Activated naive CD8-positive, alpha-beta T cell (primary cell): Measurements from ENCODE around the gene TMCO1.
A peak's percentile ranks its signal among the peaks of the same experiment; 100 is the strongest.
"Not testable (repeated sequence)": the region's sequence is repeated elsewhere in the genome, so short reads cannot be mapped to it uniquely, and the experiment has no call there.

Experiments used
- H3K27ac Mint-ChIP-seq: one replicate; pipeline ENCODE4 v1.8.0; 2021; ENCODE audit warnings: mixed read lengths
- H3K27me3 Mint-ChIP-seq: one replicate; pipeline ENCODE4 v1.8.0; 2021; ENCODE audit warnings: mixed read lengths
- H3K36me3 Mint-ChIP-seq: one replicate; pipeline ENCODE4 v1.8.0; 2021; ENCODE audit warnings: mixed read lengths
- H3K4me1 Mint-ChIP-seq: one replicate; pipeline ENCODE4 v1.8.0; 2021; ENCODE audit warnings: low read depth, mixed read lengths
- H3K4me3 Mint-ChIP-seq: one replicate; pipeline ENCODE4 v1.8.0; 2021; ENCODE audit warnings: mild to moderate bottlenecking, mixed read lengths
- H3K9me3 Mint-ChIP-seq: one replicate; pipeline ENCODE4 v1.8.0; 2021; ENCODE audit warnings: low read depth, mixed read lengths

Gene TMCO1

GRCh38 chr1:165683848-165684485, 84.7 kb downstream of the TMCO1 start:
- H3K36me3 Mint-ChIP-seq = peaks cover 21% of the 10 kb centered on the region

GRCh38 chr1:165680773-165681172, 87.9 kb downstream of the TMCO1 start:
- not testable (repeated sequence) for H3K9me3 Mint-ChIP-seq, H3K27me3 Mint-ChIP-seq, H3K27ac Mint-ChIP-seq, H3K4me3 Mint-ChIP-seq
- Mint-ChIP-seq H3K4me1 (peaks cover 30% of the 10 kb centered on the region), H3K36me3 (peaks cover 19% of the 10 kb centered on the region)

More at GRCh38 chr1:165683848-165684485, 84.7 kb downstream of the TMCO1 start:
- peaks cover 44% of the 10 kb centered on the region for H3K4me1 Mint-ChIP-seq
- no peaks in the 10 kb centered on the region for H3K27me3 Mint-ChIP-seq
- H3K4me3 Mint-ChIP-seq = no peak overlapping the region
- H3K27ac Mint-ChIP-seq = peak overlapping the region; percentile 18
- H3K9me3 Mint-ChIP-seq = no peaks in the 10 kb centered on the region

- Mint-ChIP-seq H3K9me3 (no peaks in the 10 kb centered on the region), H3K27ac (no peak overlapping the region), H3K4me3 (no peak overlapping the region), H3K27me3 (no peaks in the 10 kb centered on the region), H3K36me3 (peaks cover 21% of the 10 kb centered on the region), H3K4me1 (peaks cover 26% of the 10 kb centered on the region)
These were observed 88.4 kb downstream of the TMCO1 start for GRCh38 chr1:165680303-165680702.

GRCh38 chr1:165679282-165680036, 89.2 kb downstream of the TMCO1 start:
- H3K4me1 Mint-ChIP-seq = peaks cover 19% of the 10 kb centered on the region
- H3K9me3 Mint-ChIP-seq = no peaks in the 10 kb centered on the region
- peak overlapping the region; percentile 73 for H3K27ac Mint-ChIP-seq

GRCh38 chr1:165678509-165678908, 90.2 kb downstream of the TMCO1 start:
- H3K4me3 Mint-ChIP-seq = no peak overlapping the region
- H3K36me3 Mint-ChIP-seq = peaks cover 20% of the 10 kb centered on the region
- peak overlapping the region; percentile 73 for H3K27ac Mint-ChIP-seq
- no peaks in the 10 kb centered on the region for H3K9me3 Mint-ChIP-seq
- peaks cover 17% of the 10 kb centered on the region for H3K4me1 Mint-ChIP-seq
- H3K27me3 Mint-ChIP-seq = no peaks in the 10 kb centered on the region

More at GRCh38 chr1:165679282-165680036, 89.2 kb downstream of the TMCO1 start:
- no peak overlapping the region for H3K4me3 Mint-ChIP-seq
- no peaks in the 10 kb centered on the region for H3K27me3 Mint-ChIP-seq
- peaks cover 23% of the 10 kb centered on the region for H3K36me3 Mint-ChIP-seq
